Activated gamma-delta T cell (primary cell): ENCODE measurements around the gene LACRT.
"Not testable (repeated sequence)": the region's sequence is repeated elsewhere in the genome, so short reads cannot be mapped to it uniquely, and the experiment has no call there.

Experiments
- DNase-seq: peaks from one replicate; lab custom pipeline; 2025; lab: John Stamatoyannopoulos, UW
- total RNA-seq, 2 donors: gene quantifications; one replicate each; lab custom pipeline; 2026; lab: John Stamatoyannopoulos, UW

The LACRT gene
- total RNA-seq, result 0 reads per million in 2 donors

DNA sequence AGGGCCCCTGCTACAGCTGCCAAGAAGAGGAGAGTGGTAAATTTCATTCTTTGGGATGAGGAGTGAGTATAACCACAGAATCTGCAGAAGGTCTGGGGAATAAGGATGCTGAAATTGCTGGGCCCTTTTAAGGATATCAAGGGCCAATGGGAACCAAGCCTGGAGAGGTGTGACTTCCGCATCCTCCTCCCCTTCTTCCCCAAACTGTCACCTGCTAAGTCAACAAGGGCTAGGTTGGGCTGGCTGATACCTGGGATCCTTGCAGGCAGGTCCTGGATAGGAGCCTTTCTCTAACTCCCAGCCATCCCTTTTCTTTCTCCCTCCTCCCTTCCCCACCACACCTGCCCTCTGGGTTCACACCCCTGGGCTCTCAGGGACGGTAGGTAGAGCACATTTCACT, at the start of gene LACRT:
LACRT (minus strand) TSS at position 101 of the 400 bp plus-strand sequence; CDS start at position 47, 54 bp downstream.
- no peak for DNase-seq

GRCh38 chr12:54683398-54683797, 48.7 kb upstream of the LACRT start:
- DNase-seq, result no peak

DNA sequence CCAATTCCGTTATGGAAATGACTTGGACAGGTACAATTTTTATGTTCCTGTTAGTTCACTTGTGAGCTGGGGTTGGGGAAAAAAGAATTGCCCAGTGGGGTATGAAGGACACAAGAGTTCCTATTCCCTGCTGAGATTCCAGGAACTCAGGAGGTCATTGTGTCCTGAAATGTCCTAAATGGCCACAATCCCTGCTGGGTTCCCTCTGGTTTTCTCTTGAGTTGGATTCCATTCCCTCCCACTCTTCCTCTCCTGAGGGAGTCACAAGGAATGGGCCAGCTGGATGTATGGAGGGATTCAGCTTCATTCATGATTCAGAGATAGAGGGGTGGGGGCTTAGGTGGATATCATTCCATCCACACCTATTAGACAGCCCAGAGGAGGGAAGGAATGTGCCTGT, 48.0 kb upstream of the LACRT start:
- DNase-seq, result no peak

DNA sequence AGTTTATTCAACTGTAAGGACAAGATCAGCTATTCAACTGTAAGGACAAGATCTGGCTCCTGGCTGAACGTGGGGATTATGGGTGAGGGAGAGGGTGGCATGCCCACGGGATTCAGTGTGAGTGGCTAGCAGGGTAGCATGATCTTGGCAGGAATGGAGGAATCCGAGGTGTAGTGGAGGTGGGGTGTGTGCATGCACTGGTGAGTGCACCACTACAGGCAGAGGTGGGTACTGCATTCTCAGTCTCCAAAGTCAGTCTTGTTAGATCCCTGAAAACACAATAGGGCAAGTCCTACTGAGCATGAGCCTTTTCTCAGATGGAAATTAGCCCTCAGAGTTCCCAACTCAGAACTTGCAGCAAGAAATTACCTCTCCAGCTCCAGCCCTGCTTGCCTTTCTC, 45.7 kb upstream of the LACRT start:
- DNase-seq, result no peak

DNA sequence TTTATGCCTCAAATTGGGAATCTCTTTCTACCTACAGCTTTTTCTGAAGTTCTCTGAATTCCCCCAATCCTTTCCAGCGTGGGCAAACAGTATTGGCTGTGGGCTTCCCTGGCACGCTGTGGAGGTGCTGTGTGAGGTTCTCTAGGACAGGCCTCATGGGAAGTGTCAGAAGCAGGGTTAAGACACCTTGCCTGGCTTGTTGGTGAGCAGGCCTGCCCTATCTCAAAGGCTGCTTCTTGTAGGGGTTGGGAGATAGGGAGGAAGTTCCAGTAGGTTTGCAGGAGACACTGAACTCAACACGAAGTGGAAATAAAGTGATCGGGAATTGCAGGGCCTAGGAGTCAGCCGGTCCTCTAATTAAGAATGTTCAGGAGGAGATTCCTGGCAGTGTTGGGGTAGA, 43.4 kb upstream of the LACRT start:
- DNase-seq, result no peak

DNA sequence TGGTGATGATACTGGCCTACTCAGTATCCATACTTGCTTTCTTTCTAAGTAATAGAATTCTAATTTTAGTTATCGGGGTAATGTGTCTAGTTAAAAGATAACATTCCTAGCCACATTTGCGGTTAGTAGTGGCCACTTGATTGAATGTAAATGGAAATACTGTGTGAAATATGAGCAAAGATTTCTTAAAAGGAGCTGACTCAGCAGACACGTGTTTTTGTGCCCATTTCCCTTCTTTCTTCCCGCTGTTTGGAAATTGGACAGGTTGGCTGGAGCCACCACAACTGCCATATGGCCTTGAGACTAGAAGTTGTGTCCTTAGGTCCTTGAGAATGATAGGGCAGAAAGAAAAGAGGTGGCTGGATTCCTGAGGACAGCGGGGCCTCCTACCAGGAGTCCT, 33.2 kb upstream of the LACRT start:
- DNase-seq, result no peak

DNA sequence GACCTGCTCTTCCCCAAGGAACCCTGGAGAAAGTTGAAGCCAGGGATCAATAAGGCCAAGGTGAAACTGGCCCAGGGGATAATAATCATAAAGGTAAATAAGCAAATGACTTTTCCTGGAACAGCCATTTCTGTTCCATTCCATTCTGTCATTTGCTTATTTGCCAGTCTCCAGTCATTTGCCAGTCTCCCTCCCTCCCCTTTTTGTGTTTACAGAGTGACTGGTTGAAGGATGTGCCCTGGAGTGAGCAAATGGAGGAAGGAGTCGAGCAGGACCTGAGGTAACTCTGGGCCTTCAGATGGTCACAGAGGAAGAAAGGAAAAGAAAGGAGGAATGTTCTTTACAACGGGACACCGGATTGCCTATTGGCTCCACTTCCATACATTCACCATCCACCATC, 31.3 kb upstream of the LACRT start:
- DNase-seq, result no peak

GRCh38 chr12:54665022-54665635, 30.4 kb upstream of the LACRT start:
- DNase-seq, result not testable (repeated sequence)

- no peak for DNase-seq
Observed at GRCh38 chr12:54663603-54664002, 28.9 kb upstream of the LACRT start.

DNA sequence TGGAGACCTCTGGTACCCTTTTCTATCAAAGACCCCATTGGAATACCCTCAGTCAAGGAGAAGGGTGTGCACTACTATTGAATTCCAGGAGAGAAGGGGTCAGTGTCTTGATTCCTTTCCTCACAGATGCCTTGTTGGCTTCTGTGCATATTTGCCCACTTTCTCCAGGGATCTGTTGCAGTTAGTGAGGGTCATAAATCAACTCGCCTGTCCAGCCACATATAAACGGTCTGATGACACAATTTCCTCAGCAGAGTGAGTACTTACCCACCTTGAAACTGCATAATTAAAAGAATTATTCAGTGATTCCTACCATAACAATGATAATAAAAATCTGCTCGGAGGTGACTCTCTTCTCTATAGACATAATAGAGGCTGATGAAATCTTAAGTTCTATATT, 27.3 kb upstream of the LACRT start:
- no peak for DNase-seq

DNA sequence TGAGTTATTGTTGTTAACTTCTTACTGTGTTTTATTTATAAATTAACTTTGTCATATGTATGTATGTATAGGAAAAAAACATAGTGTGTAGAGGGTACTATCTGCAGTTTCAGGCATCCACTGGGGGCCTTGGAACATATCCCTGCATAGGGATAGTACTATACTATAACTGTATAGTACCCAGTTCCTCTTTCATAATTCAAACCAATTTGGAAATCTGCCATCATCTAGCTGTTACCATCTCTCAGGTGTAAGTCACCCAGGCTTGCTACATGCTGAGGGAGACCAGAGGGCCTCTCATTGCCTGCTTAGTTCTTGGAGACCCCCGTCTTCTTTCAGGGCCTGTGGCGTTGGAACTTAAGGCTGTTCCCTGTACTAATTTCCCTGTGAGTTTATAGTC, 26.4 kb upstream of the LACRT start:
- DNase-seq, result no peak

DNA sequence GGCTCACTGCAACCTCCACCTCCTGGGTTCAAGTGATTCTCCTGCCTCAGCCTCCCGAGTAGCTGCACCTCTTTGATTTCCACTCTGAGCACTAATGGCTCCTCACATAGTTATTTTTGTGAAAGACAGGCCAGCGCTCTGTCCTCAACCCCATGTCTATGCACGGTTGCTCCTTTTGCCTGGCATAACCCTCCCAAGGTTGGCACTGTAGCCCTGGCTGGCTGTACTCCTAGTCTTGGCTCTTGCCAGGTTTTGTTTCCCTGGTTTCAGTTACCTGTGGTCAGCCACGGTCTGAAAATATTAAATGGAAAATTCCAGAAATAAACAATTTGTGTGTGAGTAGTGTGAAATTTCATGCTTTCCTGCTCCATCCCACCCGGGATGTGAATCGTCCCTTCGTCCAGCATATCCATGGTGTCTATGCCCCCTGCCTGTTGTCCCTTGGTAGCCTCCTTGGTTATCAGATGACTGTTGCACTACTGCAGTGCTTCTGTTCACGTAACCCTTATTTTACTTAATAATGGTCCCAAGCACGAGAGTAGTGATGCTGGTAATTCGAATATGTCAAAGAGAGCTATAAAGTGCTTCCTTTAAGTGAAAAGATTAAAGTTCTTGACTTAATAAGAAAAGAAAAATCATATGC, 25.7 kb upstream of the LACRT start:
- no peak for DNase-seq

- DNase-seq, result no peak
Observed at GRCh38 chr12:54658306-54659264, 23.9 kb upstream of the LACRT start.

DNA sequence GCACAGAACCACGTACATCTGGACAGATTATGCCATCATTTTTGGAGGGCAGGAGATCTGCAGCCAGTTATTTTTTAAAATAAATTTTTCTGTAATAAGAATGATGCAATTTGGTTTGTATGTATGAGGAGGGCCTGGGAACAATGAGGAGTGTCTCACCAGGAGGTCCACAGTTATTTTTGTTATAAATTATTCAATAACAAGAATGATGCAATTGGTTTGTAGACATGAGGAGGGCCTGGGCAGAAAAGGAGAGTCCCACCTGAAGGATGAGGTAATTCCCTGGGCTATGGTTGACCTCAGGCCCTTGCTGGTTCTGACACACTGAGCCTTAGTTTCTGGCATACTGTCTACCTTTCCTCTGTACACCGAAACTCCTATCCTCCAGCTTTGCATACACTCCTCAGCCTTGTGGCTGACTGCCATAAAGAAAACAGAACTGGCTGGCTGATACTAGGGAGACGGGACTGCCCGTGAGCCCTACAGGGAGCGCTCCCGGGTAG, 22.5 kb upstream of the LACRT start:
- DNase-seq, result no peak

DNA sequence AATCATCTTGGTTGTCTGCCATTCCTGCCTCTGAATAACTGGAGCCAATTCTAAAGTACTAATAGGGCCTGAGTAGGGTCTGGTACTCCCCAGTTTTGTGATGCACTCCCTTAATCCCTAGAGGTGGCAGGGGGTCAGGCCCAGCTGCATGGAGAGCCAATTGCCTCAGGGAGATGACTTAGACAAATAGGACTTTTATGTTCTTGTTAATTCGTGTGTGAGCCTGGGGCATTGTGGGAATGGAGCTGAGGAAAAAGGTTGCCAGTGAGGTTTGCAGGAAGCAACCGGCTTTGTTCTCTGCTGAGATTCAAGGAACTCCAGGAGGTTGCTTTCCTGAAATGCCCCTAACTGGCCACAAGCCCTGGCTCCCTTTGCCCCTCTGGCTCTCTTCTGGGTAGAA, 20.2 kb upstream of the LACRT start:
- no peak for DNase-seq

- DNase-seq, result no peak
Observed at GRCh38 chr12:54653025-54653424, 18.3 kb upstream of the LACRT start.

GRCh38 chr12:54650889-54651288, 16.2 kb upstream of the LACRT start:
- DNase-seq, result no peak

DNA sequence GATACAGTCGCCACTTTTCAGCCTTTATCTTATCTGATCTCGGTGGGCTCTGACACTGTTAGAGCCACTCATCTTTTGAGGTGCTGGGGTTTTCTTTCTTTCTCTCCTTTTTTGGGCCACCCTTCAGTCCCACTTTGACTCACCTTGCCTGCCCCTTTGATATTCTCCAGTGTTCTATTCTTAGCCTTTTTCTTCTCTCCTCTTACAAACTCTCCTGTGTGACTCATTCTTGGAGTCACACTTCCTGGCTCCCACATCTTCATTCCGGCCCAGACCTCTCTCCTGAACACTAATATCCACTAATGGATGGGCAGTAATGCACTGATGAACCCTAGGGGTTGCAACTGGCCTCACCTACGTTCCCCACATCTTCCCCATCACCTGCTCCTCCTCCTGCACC, 15.7 kb upstream of the LACRT start:
- no peak for DNase-seq

- no peak for DNase-seq
Observed at GRCh38 chr12:54649825-54650224, 15.1 kb upstream of the LACRT start.

- no peak for DNase-seq
Observed at GRCh38 chr12:54648265-54648664, 13.6 kb upstream of the LACRT start, which contains the start of gene DCD. TSS of gene DCD (minus strand) at chr12:54648365. CDS start at chr12:54648303, 62 bp downstream.

DNA sequence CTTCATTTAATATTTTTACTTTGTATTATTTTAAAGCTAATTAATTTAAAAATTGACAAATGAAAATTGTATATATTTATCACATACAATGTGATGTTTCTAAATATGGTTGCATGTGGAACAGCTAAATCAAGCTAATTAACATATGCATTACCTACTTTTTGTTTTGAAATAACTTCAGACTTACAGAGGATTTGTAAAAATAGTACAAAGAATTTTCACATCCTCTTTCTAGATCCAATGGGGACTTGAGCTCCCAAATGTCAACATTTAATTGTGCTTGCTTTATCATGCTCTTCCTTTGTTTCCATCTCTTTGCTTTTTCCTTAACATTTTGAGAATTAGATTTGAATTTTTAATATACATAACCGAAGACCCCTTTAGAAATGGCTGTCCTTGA, 6.9 kb upstream of the LACRT start:
- no peak for DNase-seq

- DNase-seq, result no peak
Observed at GRCh38 chr12:54641089-54641488, 6.4 kb upstream of the LACRT start.
